ENCODE results near the gene OIT3.

The OIT3 gene

GRCh38 chr10:72954596-72955554, 61.3 kb downstream of the OIT3 start, which contains the start of gene PLA2G12B:
Gene PLA2G12B, minus strand, starts transcription at chr10:72954806. Its CDS starts 121 bp downstream, at chr10:72954685.
- no peak for DNase-seq (ENCODE audit: low read depth)
- no peak within 1 kb of the TSS for H3K4me3 ChIP-seq (ENCODE audit: low read depth, low read length)
- no peak for TF ChIP-seq CTCF (IDR thresholded peaks at IDR 0.05; ENCODE audit: control insufficient read depth, extremely low read depth, insufficient read depth)

GRCh38 chr10:72956001-72956400, 62.5 kb downstream of the OIT3 start:
- TF ChIP-seq CTCF (IDR thresholded peaks at IDR 0.05; ENCODE audit: control insufficient read depth, extremely low read depth, insufficient read depth), result no peak
- DNase-seq (ENCODE audit: low read depth), result no peak
- H3K4me3 ChIP-seq (ENCODE audit: low read depth, low read length), result no peak overlapping the region

GRCh38 chr10:72976886-72977285, 83.3 kb downstream of the OIT3 start:
- no peak for TF ChIP-seq CTCF (IDR thresholded peaks at IDR 0.05; ENCODE audit: control insufficient read depth, extremely low read depth, insufficient read depth)
- H3K4me3 ChIP-seq (ENCODE audit: low read depth, low read length), result no peak overlapping the region
- DNase-seq (ENCODE audit: low read depth), result no peak

- no peak for DNase-seq (ENCODE audit: low read depth)
- no peak overlapping the region for H3K4me3 ChIP-seq (ENCODE audit: low read depth, low read length)
- no peak for TF ChIP-seq CTCF (IDR thresholded peaks at IDR 0.05; ENCODE audit: control insufficient read depth, extremely low read depth, insufficient read depth)
Observed at GRCh38 chr10:72979709-72980108, 86.2 kb downstream of the OIT3 start.

GRCh38 chr10:72980348-72980747, 86.8 kb downstream of the OIT3 start:
- no peak overlapping the region for H3K4me3 ChIP-seq (ENCODE audit: low read depth, low read length)
- DNase-seq (ENCODE audit: low read depth), result no peak
- TF ChIP-seq CTCF (IDR thresholded peaks at IDR 0.05; ENCODE audit: control insufficient read depth, extremely low read depth, insufficient read depth), result no peak

- DNase-seq (ENCODE audit: low read depth), result no peak
- TF ChIP-seq CTCF (IDR thresholded peaks at IDR 0.05; ENCODE audit: control insufficient read depth, extremely low read depth, insufficient read depth), result no peak
- no peak overlapping the region for H3K4me3 ChIP-seq (ENCODE audit: low read depth, low read length)
Observed at GRCh38 chr10:72981028-72981881, 87.7 kb downstream of the OIT3 start.
